Measurements from ENCODE around the gene FARS2. TPM values are rescaled to one million over a fixed set of nuclear protein-coding genes. Genes with fewer than 3 reads are reported as not detected.

The FARS2 gene
- total RNA-seq, 2 donors from 2014 or later, result 15.4 to 15.7 TPM

DNA sequence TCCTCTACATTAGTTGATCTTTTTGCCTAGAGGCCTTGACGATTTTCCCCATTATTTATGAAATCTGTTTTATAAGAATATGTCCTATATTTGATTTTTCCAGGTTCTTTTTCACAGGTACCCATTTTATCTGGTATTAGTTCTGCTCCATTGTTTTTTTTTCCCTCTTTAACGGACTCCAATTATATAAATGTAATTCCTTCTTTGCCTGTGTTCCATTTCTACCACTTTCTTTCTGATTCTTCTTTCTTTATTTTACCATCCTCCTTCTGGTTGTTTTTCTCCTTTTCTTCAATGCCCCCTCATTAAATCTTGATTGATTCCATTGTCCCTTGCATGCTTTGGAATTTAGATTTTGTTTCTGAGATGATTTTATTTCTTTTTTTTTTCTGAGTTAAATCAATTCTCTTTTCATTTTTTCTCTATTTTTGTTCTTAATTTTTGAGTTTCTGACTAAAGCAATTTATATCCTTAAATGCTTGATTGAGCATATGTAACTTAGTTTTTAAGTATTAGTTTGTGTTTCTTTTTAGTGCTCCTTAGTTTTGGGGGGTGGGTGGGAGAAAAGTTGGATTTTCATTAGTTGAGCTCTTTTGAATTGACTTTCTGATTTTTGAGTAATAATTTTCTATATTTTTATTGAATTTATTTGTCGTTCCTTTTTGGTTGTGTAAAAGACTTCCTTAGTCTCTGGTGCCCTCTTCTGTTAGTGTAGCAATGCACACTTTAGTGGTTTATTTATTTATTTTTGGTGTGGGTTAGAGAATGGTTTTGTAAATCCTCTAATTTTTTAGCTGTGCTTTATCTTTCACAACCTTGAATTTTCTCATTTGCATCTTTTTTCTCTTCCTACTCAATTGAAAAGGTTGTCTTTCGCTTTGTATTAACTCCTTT lies 140.8 kb downstream of the FARS2 start:
- DNase-seq (no peak), ATAC-seq (peak; percentile 41)
- intact Hi-C loops (cut with DNase I, micrococcal nuclease), result loop anchor here in 1 of 2 donors (5.0 kb wide), 1 partner anchor 255 kb away; no protein-coding TSS in a partner anchor

DNA sequence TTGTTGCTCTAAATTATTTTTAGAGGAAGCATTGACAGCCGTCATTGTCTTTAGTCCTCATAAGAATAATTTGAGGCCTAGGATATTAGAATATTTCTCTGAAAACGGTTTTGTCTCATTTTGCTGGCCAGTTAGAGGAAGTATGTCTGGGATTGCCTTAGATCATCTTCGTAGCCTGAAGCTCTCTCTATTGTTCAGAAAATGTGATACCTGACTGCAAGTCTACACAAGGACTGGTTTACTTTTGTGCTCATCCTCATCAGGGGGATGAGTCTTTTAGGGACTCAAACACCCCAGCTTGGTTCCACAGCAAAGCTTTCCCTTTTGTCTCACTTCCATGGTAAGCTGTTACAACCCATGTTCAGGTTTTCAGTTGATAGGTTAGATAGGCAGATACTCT lies 141.8 kb downstream of the FARS2 start:
- intact Hi-C loops (cut with DNase I, micrococcal nuclease), result loop anchor here in 1 of 2 donors (5.0 kb wide), 1 partner anchor 256 kb away; no protein-coding TSS in a partner anchor
- no peak for DNase-seq
- ATAC-seq, result no peak

DNA sequence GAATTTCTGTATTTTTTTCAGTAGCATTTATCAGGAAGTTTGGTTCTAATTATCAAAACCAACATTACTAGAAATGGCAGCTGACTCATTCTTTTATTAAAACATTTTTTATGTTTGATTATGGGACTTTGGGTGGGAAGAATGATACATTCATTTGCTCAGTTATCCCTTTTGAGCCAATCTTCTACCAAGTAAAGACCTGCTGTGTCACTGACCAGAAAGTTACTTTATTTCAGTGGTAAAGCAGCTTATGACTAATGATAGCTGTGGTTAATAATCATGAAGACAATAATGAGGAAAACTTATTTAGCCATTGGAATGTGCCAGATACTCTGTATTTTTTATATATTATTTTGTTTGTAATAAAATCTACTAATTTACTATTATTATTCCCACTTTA lies 142.3 kb downstream of the FARS2 start:
- ATAC-seq, result no peak
- DNase-seq, result no peak
- intact Hi-C loops (cut with DNase I, micrococcal nuclease), result loop anchor here in 1 of 2 donors (5.0 kb wide), 1 partner anchor 256 kb away; no protein-coding TSS in a partner anchor

DNA sequence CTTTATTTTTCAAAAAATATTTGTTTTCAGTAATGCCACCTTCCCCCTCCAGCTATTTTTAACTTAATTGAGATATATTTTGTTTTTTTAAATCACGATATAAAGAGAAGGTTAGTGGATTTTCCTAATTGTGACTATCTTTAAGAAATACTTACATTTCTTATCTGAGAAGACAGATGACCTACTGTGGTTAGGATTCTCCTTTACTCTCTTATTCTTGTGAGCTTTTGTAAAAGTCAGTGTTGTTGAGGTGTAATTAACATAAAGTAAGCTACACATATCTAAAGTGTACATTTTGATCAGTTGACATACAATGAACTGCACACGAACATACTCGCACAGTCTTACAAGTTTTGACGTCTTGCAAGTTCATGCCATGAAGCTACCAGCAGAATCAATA lies 144.7 kb downstream of the FARS2 start:
- intact Hi-C loops (cut with DNase I, micrococcal nuclease), result no loop called here
- ATAC-seq (no peak), DNase-seq (no peak)

DNA sequence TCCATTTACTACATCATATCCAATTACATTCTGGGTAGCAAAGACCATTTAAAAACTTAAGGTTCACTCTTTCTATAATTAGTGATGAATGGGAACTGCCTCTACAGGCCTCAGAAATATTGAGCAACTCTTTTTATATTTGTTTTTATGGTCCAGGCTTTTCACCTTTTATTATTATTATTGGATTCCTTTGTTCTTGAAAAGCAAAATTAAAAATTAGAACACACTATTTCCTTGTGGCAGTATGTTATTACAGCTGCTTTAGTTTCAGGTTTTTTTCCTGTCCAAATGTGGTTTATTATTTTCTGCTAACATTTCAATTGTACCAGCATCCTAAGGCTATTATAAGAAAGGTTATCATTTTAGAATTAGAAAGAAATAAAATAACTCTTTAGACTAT lies 150.1 kb downstream of the FARS2 start:
- DNase-seq, result no peak
- ATAC-seq, result no peak
- intact Hi-C loops (cut with DNase I, micrococcal nuclease), result no loop called here

DNA sequence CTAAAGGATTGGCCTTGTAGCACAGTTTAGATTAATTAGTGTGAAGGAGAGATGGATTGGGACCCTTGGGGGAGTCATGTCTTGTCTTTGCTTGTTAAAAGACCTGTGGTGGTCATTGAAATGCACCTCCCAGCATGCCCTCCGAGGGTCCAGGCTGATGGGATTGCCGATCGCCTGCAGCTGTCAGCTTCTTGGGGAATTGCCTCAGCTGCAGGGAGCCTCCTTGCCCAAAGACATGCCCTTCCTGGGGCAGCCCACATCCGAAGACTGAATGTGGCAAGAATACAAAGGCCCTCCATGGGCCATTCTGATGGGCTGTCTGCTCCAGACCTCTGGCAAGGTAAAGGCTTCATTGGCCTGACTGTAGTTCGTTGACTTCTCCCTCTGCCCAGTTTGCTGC lies 150.7 kb downstream of the FARS2 start:
- no peak for DNase-seq
- no peak for ATAC-seq
- intact Hi-C loops (cut with DNase I, micrococcal nuclease), result no loop called here

DNA sequence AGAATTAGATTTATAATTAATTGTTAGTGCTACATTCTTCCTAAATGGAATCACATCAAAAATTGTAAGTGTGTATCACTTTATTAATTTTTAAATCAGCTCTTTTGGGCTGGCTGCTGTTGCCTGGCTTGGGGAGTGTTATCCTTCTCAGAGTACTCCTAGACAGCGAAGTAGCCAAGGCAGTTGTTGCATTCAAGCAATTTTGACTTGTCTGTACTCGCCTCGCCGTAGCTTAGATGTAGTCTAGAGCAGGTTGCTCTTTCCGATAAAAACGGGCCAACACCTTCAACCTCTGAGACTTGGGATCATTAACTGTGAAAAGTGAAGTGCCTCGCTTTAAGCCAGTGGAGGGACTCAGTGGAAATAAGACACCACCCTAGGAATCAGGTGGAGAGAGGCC lies 151.3 kb downstream of the FARS2 start:
- intact Hi-C loops (cut with DNase I, micrococcal nuclease), result no loop called here
- no peak for ATAC-seq

DNA sequence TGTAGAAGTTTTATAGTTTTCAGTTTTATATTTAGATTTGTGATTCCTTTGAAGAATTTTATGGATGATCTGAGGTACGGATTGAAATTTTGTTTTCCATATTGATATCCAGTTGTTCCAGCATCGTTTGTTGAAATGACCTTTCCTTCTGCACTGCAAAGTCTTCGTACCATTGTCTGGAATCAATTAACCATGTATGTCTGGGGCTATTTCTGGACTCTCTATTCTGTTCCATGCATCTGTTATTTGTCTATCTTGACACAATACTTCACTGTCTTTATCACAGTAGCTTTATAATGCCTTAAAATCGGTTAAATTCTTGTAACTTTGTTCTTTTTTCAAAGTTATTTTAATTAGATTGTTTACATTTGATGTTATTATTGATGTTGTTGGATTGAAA lies 154.9 kb downstream of the FARS2 start:
- intact Hi-C loops (cut with DNase I, micrococcal nuclease), result no loop called here
- DNase-seq, result no peak
- no peak for ATAC-seq

More for the DNA sequence above, 151.3 kb downstream of the FARS2 start:
- DNase-seq, result no peak

DNA sequence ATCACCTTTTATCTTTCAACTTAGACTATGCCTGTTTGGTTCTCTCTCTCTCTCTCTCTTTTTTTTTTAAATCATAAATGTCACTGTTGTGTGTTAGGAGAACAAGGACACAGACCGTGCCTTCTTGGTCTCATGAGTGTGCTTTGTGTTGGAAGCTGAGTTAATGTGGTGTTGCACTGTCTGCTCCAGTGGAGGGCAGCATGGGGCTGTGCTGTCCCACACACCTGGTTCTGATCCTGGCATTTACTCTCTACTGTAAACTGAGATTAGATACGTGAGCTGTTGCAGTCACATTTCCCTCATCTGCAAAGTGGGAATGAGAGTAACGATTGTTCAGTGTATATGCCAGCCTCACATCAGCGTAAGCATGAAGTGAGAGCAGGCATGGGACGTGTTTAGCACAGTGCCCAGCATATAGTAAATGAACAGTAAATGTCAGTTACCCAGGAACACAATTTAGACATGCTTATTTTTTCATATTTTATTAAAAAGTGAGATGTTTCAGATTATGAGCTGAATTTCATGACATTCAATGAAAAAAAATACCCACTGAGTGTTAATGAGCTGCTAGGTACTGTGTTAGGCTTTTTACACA lies 161.1 kb downstream of the FARS2 start:
- peak; percentile 88 for ATAC-seq
- DNase-seq, result peak in 1 of 2 donors; percentile 27
- intact Hi-C loops (cut with DNase I, micrococcal nuclease), result no loop called here

DNA sequence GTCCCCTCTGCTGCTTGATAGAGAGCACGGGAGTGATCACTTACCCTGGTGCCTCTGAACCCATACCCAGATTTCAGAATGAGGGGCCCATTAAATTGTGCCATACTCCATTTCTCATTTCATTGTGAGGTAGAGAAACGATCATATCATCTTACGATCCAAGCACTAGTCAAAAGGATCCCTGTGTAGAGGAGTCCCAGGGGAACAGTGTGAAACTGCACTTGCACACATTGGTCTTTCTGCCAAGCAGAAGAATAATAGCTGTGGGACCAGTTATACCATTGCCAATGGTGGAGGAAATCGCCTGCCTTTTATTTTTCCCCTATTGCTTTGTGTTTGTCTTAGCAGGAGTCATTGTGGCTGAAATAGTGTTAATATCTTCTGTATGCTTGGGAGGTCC lies 161.9 kb downstream of the FARS2 start:
- intact Hi-C loops (cut with DNase I, micrococcal nuclease), result no loop called here
- ATAC-seq (no peak), DNase-seq (no peak)

DNA sequence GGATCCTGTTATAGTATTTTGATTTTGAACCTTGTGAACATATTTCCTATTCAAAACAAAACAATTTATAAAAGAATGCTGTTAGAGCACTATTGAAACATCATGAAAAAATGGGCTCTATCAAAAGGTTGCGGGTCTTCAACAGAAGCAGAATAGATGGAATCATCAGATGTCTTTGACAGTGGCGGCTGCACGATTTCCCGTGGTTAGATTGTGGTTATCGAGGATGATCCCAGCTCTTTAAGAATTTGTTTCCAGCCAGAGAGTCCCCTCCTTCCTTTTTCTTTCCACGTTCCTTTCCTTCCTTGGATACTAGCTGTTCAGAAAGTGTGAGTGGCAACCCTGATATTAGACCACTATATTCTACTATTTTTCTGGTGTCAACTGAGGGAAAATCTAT lies 163.4 kb downstream of the FARS2 start:
- ATAC-seq, result no peak
- intact Hi-C loops (cut with DNase I, micrococcal nuclease), result no loop called here
- no peak for DNase-seq

DNA sequence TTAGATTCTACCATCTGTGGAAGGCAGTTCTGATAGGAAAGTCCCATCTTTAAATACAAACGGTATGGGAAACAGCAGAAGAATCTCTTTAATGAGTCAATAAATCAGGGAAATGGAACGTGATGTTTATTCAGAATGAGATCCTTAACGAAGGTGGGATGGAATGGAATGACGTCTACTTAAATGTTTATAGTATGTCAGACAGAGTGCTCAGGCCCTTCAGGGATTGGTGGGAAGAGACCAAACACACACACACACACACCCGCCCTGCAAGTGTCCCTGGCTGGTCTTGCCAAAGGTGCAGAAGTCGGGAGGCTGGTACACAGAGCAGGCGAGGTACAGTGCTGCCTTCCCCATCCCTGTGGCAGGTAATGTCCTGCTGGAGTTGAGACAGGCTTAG lies 164.0 kb downstream of the FARS2 start:
- intact Hi-C loops (cut with DNase I, micrococcal nuclease), result no loop called here
- ATAC-seq (no peak), DNase-seq (no peak)

DNA sequence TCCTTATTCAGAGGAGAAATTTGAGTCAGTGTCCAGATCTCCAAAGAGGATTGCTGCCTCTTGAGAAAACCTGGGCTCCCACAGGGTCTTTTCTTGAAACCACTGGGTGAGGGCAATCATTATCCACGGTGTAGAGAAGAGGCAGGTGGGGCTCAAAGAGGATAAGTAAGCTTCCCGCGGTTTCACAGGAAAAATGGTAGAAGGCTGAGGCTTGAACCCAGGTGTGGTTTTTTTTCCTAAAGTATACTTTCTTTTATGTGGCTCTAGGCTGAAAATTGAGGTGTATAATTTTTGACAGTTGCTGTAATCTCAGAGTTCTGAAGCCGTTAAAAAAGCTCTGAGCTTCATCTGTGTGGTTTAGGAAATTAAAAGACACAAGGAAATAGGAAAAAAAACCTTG lies 164.5 kb downstream of the FARS2 start:
- ATAC-seq, result no peak

DNA sequence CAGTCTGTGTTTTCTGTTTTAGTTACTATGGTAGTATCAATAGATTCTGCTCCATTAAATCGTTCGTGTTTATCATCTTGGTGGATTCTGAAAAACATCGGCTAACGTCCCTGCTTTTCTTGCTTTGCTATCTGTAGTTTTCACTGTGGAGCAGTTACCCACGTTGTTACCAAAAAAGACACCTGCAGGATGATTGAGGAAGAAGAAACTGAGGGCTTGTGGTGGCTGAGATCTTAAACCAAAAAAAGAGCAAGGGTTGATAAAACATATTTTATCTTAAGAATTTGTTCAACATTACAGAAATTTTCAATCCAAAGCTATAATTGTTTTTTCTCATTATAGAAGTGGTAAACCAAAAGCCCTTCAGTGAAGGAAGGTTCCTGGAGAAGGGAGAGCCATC lies 166.3 kb downstream of the FARS2 start:
- DNase-seq (no peak), ATAC-seq (no peak)
- intact Hi-C loops (cut with DNase I, micrococcal nuclease), result no loop called here

More for the DNA sequence above, 164.5 kb downstream of the FARS2 start:
- DNase-seq, result no peak
- intact Hi-C loops (cut with DNase I, micrococcal nuclease), result no loop called here

DNA sequence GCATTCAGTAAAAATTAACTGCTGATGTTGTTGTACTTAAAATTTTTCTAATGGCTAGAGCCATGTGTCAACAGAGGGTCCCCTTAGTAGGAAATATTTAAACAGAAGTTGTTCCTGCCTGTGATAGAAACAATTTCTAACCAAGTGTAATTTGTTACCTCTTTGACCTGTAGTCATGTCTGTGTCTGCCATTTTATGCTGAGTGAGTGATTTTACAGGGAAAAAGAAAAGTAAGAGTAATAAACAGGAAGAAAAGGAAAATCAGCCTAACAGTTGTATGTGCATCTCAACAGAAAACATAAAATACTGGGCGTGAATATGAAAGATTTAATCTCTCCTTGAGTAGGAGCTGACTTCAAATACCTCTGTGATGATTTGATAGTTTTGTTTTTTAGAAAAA lies 172.0 kb downstream of the FARS2 start:
- intact Hi-C loops (cut with DNase I, micrococcal nuclease), result no loop called here
- DNase-seq (no peak), ATAC-seq (no peak)

DNA sequence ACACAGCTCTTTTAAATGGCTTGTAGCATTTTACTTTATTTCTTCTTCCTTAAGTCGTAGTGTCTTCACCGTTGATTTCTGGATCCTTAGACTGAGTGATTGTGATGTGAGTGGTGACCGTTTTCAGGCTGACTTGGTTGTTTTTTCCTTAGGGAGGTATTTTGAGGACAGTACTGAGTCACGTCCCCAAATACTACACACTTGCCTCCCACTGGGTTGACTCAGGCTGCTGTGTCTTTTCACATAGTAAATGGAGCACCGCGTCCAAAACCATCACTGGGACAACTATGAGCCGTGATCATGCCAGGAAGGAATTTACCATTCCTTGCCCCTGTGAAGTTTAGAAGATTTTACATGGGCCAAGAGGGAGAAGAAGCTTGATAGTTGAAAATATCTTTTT lies 174.1 kb downstream of the FARS2 start:
- DNase-seq (no peak), ATAC-seq (no peak)
- intact Hi-C loops (cut with DNase I, micrococcal nuclease), result no loop called here

DNA sequence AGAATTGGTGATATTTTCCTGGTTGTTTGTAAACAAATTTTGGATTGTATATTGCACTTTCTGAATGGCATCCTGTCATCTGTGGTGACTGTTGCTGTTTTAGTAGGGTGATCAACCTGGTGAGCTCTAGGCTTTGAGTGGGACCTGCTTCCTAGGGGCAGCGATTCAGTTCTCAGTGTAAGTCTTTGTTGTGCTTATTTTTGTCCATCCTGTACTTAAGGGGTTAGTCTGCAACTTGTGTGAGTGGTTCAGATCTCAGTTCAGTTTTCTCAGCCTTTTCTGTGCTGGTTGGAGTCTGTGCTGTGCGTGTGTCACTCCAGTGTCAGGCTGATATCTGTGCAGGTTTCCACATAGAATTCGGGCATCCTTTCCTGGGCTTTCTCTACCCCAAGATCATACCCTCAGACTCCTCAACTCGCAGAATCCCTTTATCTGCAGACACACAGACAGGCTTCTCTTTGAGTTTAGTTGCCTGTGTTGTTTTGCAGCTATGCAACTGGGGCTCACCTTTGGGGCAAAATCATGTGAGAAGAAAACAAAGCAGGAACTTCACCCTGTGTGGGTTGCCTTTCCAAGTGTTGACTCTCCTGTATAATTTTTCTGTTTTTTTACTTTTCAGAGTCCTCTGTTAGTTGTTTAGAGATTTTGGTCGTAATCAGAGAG lies 177.7 kb downstream of the FARS2 start:
- no peak for ATAC-seq
- DNase-seq, result no peak
- intact Hi-C loops (cut with DNase I, micrococcal nuclease), result no loop called here

DNA sequence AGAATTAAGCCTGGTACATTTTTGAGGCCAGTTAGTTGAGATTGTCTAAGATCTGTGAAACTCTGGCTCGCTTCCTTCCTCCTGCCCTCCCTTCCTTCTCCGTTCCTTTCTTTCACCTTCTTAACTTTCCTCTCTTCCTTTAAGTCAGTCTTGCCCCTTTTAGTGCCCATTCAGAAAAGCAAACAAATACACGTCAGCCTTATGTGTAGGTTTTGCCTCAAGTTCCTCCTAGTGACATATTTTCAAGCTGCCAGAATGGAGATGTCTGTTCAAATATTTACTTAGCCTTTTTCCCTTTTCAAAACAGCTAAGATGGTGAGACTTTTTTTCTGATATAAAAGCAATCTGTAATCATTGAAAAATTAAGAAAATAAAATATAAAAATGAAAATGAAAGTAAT lies 178.4 kb downstream of the FARS2 start:
- intact Hi-C loops (cut with DNase I, micrococcal nuclease), result no loop called here
- DNase-seq (no peak), ATAC-seq (peak; percentile 83)

DNA sequence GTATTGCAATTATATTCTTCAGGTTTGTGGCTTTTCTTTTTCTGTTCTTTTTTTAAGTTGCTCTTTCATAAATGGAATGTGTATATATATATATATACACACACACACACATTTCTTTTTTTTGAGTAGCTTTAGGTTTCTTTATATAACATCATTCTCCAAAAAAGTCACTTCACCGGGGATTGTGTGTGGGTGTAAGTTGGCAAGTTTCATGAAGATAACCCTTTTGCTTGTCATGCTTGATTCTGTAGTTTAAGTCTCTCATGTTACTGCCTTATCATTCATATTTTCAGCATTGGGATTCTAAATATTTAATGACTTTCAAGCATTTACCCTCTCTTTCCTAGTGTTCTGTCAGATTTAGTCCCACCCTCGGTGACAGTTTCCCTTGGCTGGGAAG lies 181.0 kb downstream of the FARS2 start:
- no peak for DNase-seq
- intact Hi-C loops (cut with DNase I, micrococcal nuclease), result no loop called here
- no peak for ATAC-seq

DNA sequence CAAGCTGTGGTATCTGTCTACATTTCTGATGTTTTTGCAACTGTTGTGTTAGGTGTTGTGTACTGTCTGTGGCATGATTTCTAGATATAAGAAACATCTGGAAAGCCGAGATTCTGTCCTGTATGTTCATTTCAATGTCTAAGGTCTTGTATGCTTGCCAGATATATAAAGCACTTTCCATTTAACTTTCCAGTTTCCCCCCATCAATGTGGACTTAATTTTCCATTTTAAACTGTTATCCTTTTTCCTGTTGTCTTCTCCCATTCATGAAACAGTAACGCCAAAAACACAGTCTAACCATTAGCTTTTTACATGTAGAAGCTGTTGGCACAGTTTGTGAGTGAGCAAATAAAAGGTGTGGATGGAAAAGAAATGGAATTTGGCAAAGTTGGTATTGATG lies 181.6 kb downstream of the FARS2 start:
- intact Hi-C loops (cut with DNase I, micrococcal nuclease), result no loop called here
- no peak for DNase-seq
- ATAC-seq, result no peak
